MCF 10A (cell line): ENCODE measurements around the gene HAT1. TPM values are rescaled to one million over a fixed set of nuclear protein-coding genes. Genes with fewer than 3 reads are reported as not detected.

Experiments used
- Bru-seq: library from RNA; stranded (reverse); fragments of 400-500 nt; gene quantifications from one replicate; lab custom pipeline; 2021; lab: Mats Ljungman, UMichigan
- BruChase-seq, 2 experiments: library from RNA; stranded (reverse); fragments of 400-500 nt; gene quantifications; one replicate each; lab custom pipeline; 2021; lab: Mats Ljungman, UMichigan
- BruUV-seq: library from RNA; stranded (reverse); fragments of 400-500 nt; replicated peaks from 2 replicates; lab custom pipeline; 2021; lab: Mats Ljungman, UMichigan
- CTCF ChIA-PET: fragments of 300-600 bp; sonication (Branson Sonifier 250); formaldehyde crosslinking; extraction: SDS; loops from one replicate; lab custom pipeline; 2021; ENCODE audit warnings: antibody characterized with exemption, inconsistent platforms; lab: Yijun Ruan, JAX
- POLR2A ChIA-PET: fragments of 300-600, 350-650 bp; sonication (Branson Sonifier 250); formaldehyde crosslinking; extraction: SDS; loops from one replicate; lab custom pipeline; 2020; ENCODE audit warnings: antibody characterized with exemption, inconsistent platforms; lab: Yijun Ruan, JAX
- DNase-seq: peaks from one replicate; pipeline ENCODE4 v3.0.0-alpha.2; 2018; ENCODE audit not compliant: unreplicated experiment
- H3K27ac Mint-ChIP-seq: one replicate; pipeline ENCODE4 v1.8.0; 2022; ENCODE audit warnings: mild to moderate bottlenecking, low read depth, mixed read lengths; ENCODE audit not compliant: unreplicated experiment
- H3K27me3 Mint-ChIP-seq: one replicate; pipeline ENCODE4 v1.8.0; 2022; ENCODE audit warnings: mixed read lengths; ENCODE audit not compliant: insufficient read depth, unreplicated experiment
- H3K36me3 Mint-ChIP-seq: one replicate; pipeline ENCODE4 v1.8.0; 2022; ENCODE audit warnings: mild to moderate bottlenecking, moderate library complexity, mixed read lengths; ENCODE audit not compliant: insufficient read depth, unreplicated experiment
- H3K4me1 Mint-ChIP-seq: one replicate; pipeline ENCODE4 v1.8.0; 2022; ENCODE audit warnings: mixed read lengths; ENCODE audit not compliant: insufficient read depth, unreplicated experiment
- H3K4me3 Mint-ChIP-seq: one replicate; pipeline ENCODE4 v1.8.0; 2022; ENCODE audit warnings: mild to moderate bottlenecking, moderate library complexity, mixed read lengths; ENCODE audit not compliant: unreplicated experiment
- H3K9me3 Mint-ChIP-seq: one replicate; pipeline ENCODE4 v1.8.0; 2022; ENCODE audit warnings: mixed read lengths; ENCODE audit not compliant: unreplicated experiment
- CTCF ChIP-seq: fragments of 200-600 bp; IDR thresholded peaks from one replicate; pipeline ENCODE4 v1.8.0; 2022; ENCODE audit warnings: antibody characterized with exemption, mild to moderate bottlenecking; ENCODE audit not compliant: unreplicated experiment
- intact Hi-C: fragments of 100-400 bp; cut with micrococcal nuclease; formaldehyde crosslinking; loops from 2 replicates; pipeline ENCODE4 v1.14.1; 2022
- long read RNA-seq: library from polyadenylated mRNA; stranded (forward); transcript quantifications from one replicate; pipeline ENCODE4 v2.0.0, GENCODE V29; 2022
- total RNA-seq: library from RNA; stranded (reverse); gene quantifications from 2 replicates; pipeline ENCODE4 v1.2.3, GENCODE V29; 2022

Gene HAT1
- 40.7 and 41.8 TPM in 2 replicates for total RNA-seq
- Bru-seq, nascent RNA: percentile 73 among the genes with signal in this experiment
- percentile 78 among the genes with signal in this experiment for BruChase-seq, experiment 1, labeled RNA remaining after a 6-hour chase
- BruChase-seq, experiment 2, labeled RNA remaining after a 2-hour chase: percentile 72 among the genes with signal in this experiment
- long read RNA-seq, transcript HAT1-201 (11 exons, 1,626 nt): major isoform, 107 of 139 reads
- long read RNA-seq, transcript HAT1-203 (10 exons, 1,567 nt): minor isoform, 12 of 139 reads
- long read RNA-seq, partial matches to known transcripts: 8 of 139 reads
- long read RNA-seq, other reads (novel, unspliced or antisense): 12 of 139 reads

GRCh38 chr2:171922230-171923022, at the start of gene HAT1:
Gene HAT1 (plus strand): TSS chr2:171922461. CDS start chr2:171922501, 40 bp downstream.
- intact Hi-C loops: loop anchor here (1.0 kb wide), 1 partner anchor 180 kb away; the partner anchor contains the start of gene DLX2
- no peaks in the 10 kb centered on the region for H3K9me3 Mint-ChIP-seq
- no peak for TF ChIP-seq CTCF
- CTCF ChIA-PET: interaction anchor here (0.6 to 1.0 kb wide), 3 partner anchors 113 to 340 kb away, joined by 3 to 5 read pairs (median 4); no protein-coding TSS in a partner anchor
- no peaks in the 10 kb centered on the region for H3K27me3 Mint-ChIP-seq
- H3K27ac Mint-ChIP-seq: peak within 1 kb of the TSS; percentile 97
- DNase-seq: peak; percentile 98
- peaks cover 19% of the 10 kb centered on the region for H3K36me3 Mint-ChIP-seq
- peak within 1 kb of the TSS; percentile 90 for H3K4me3 Mint-ChIP-seq
- peaks cover 16% of the 10 kb centered on the region for H3K4me1 Mint-ChIP-seq
- POLR2A ChIA-PET: interaction anchor here (0.6 to 4.0 kb wide), 31 partner anchors 9 to 488 kb away, joined by 3 to 97 read pairs (median 5); partner anchors contain the start of genes DLX1, DLX2, DYNC1I2 and METAP1D
- TSS peak; percentile 65 for BruUV-seq

- no peak for TF ChIP-seq CTCF
- no peak for DNase-seq
- Mint-ChIP-seq H3K9me3 (no peaks in the 10 kb centered on the region), H3K27me3 (no peaks in the 10 kb centered on the region), H3K4me1 (peaks cover 14% of the 10 kb centered on the region), H3K27ac (no peak overlapping the region), H3K4me3 (no peak overlapping the region), H3K36me3 (peaks cover 16% of the 10 kb centered on the region)
- CTCF ChIA-PET: no interaction called here
- POLR2A ChIA-PET: no interaction called here
- intact Hi-C loops: no loop called here
- BruUV-seq: no TSS peak
Observed at GRCh38 chr2:171874517-171874916, 47.7 kb upstream of the HAT1 start.

GRCh38 chr2:171874963-171875362, 47.3 kb upstream of the HAT1 start:
- intact Hi-C loops: no loop called here
- no peak for TF ChIP-seq CTCF
- Mint-ChIP-seq H3K27me3 (no peaks in the 10 kb centered on the region), H3K36me3 (peaks cover 16% of the 10 kb centered on the region), H3K4me1 (peaks cover 14% of the 10 kb centered on the region), H3K27ac (peak overlapping the region; percentile 23), H3K9me3 (no peaks in the 10 kb centered on the region), H3K4me3 (no peak overlapping the region)
- no TSS peak for BruUV-seq
- DNase-seq: no peak
- POLR2A ChIA-PET: no interaction called here
- CTCF ChIA-PET: no interaction called here

- Mint-ChIP-seq H3K27me3 (no peaks in the 10 kb centered on the region), H3K27ac (peak overlapping the region; percentile 60), H3K4me3 (no peak overlapping the region), H3K36me3 (peaks cover 19% of the 10 kb centered on the region), H3K9me3 (no peaks in the 10 kb centered on the region), H3K4me1 (peaks cover 14% of the 10 kb centered on the region)
- BruUV-seq: no TSS peak
- intact Hi-C loops: no loop called here
- no peak for TF ChIP-seq CTCF
- CTCF ChIA-PET: no interaction called here
- POLR2A ChIA-PET: interaction anchor here (1.0 to 6.2 kb wide), 4 partner anchors 12 to 44 kb away, joined by 3 to 42 read pairs (median 8); partner anchors contain the start of genes HAT1 and SLC25A12
- peak; percentile 51 for DNase-seq
Observed at GRCh38 chr2:171878481-171878993, 43.7 kb upstream of the HAT1 start.
